GM19238 (cell line): ENCODE results near the gene ANAPC15.
"Not testable (repeated sequence)": the region's sequence is repeated elsewhere in the genome, so short reads cannot be mapped to it uniquely, and the experiment has no call there.

Source experiments
- DNase-seq: peaks from one replicate; pipeline ENCODE4 v3.0.0; 2011; ENCODE audit warnings: low spot score; ENCODE audit not compliant: insufficient read length

The ANAPC15 gene

DNA sequence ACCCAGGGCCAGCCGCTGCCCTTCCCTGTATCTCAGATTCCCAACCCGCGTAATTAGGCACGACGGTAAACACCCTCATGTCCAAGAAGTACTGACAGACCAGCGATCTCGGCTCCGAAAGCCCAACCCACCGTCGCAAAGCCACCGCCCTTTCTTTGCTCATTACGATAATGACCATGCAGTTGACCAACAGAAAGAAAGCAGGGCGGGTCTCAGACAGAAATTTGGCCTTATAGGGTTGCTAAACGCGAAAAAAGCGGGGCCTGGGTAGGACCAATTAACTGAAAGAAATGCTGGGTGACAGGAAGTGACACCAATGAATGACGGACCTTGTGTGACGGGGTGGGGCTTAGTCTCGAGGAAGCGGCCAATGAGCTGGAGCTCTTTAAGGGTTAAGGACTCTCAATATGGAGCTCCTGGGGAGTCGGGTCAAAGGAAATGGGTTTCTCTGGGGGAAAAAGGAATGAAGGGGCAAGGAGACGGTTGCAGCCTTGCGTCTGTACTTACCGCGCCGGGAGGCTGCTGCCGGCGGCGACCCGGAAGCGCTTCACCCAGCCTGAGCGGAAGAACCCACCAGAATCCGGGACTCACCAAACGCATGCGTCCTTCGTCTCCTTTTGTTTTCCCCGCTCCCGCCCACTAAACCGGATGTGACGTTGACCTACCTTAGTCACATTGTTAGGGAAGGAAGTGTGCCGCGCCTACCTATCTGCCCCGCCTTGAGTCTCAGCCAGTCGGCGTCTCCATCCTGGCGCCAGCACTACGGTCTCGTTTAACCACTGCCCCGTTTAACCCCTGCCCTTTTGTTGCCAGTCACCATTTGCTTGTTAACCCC, at the start of gene ANAPC15:
TSS of gene ANAPC15 (minus strand) at position 553 of the 835 bp plus-strand sequence. CDS start 1,419 bp downstream, outside the sequence.
- peak; percentile 83 for DNase-seq

- DNase-seq: no peak
Observed at GRCh38 chr11:72160319-72160718, 47.8 kb upstream of the ANAPC15 start.

- no peak for DNase-seq
Observed at GRCh38 chr11:72157131-72157530, 44.6 kb upstream of the ANAPC15 start.

DNA sequence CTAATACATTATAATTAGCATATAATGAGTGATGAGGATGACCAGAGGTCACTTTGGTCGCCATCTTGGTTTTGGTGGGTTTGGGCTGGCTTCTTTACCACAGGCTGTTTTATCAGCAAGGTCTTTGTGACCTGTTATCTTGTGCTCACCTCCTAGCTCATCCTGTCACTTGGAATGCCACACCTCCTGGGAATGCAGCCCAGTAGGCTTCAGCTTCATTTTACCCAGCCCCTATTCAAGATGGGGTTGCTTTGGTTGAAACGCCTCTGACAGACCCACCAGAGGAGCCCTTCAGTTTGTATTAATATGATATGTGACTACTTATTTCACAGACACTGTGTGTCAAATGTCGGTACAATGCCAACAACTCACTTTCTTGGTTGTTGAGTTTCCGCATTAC, 43.3 kb upstream of the ANAPC15 start:
- no peak for DNase-seq

DNA sequence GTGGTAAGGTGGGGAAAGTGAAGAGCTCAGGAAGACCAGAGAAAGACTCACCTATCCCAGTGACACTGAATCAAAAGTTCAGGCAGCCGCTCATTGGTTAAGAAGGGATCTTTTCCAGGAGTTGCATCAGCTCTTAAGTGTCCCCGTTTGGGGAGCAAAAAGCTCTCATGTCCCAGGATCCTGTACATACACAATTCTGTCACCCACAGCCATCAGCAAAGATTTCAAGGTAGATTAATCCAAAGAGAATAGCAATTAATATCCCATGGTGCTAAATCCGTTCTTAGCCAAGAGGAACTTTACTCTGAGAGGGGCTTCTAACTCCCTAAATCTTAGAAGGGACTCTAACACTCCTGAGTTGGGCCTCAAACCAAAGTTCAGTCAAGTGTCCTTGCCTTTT, 42.3 kb upstream of the ANAPC15 start:
- DNase-seq: no peak

GRCh38 chr11:72153874-72154273, 41.4 kb upstream of the ANAPC15 start:
- not testable (repeated sequence) for DNase-seq

DNA sequence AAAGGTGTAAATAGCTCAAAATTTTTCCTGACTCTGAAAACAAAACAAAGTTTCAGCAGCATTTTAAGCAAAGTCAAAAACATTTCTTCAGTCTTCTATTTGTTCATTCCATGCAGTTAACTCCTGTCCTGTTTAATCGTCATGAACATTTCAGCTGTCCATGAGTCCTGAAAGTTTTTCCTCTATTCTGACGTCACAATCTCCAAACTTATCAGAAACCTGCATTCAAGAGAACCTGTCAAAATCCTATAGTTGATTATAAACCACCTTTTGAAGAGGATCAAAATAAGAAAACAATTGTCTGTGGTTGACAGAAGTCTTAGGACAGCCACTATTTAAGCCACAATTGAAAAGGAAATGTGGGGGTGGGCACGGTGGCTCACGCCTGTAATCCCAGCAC, 38.4 kb upstream of the ANAPC15 start:
- no peak for DNase-seq

- no peak for DNase-seq
Observed at GRCh38 chr11:72146625-72147024, 34.1 kb upstream of the ANAPC15 start.

- no peak for DNase-seq
Observed at GRCh38 chr11:72144807-72145565, 32.5 kb upstream of the ANAPC15 start.

DNA sequence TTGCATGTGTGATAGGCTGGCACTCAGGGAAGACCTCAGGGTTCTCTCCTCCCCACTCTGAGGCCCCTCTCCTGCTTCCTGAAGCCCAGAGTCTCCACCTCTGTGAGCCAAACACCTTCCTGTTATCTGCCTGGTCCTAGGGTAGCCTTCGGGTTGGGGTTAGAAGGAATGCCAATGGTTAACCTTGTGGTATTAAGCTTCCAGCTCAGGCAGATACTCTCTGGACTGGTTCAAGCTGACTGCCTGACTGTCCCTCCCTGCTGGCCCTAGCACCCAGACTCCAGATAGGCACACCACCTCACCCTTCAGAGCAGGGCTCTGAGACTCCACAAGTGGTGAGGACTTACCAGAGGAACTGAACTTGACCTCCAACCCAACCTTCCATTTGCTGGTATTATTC, 30.0 kb upstream of the ANAPC15 start:
- DNase-seq: not testable (repeated sequence)

GRCh38 chr11:72142086-72142485, 29.6 kb upstream of the ANAPC15 start:
- DNase-seq: not testable (repeated sequence)

- no peak for DNase-seq
Observed at GRCh38 chr11:72141066-72141465, 28.6 kb upstream of the ANAPC15 start.

GRCh38 chr11:72140661-72141060, 28.2 kb upstream of the ANAPC15 start:
- no peak for DNase-seq

- no peak for DNase-seq
Observed at GRCh38 chr11:72139500-72139899, 27.0 kb upstream of the ANAPC15 start.

GRCh38 chr11:72138821-72139390, 26.4 kb upstream of the ANAPC15 start:
- no peak for DNase-seq

- DNase-seq: no peak
Observed at GRCh38 chr11:72136684-72137262, 24.3 kb upstream of the ANAPC15 start.

GRCh38 chr11:72135891-72136683, 23.6 kb upstream of the ANAPC15 start:
- no peak for DNase-seq

DNA sequence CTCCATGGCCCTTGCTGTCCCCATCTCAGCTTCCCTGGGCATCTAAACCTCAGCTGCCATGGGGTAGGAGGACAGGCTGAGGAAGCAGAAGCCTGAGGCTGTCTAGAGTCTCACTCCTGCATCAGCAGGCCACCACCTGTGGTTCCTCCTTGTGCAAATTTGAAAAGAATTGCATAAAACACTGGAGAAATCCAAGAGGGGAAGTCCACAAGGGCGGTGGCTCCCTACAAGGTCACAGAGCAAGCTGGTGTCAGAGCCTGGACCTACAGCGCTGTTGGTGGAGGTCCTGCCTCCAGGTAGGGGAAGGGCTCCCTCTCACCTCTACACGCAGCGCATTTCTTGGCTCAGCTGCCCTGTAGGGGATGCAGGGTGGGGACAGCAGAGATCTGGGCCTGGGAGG, 23.0 kb upstream of the ANAPC15 start, which contains the start of gene FOLR3:
TSS of gene FOLR3 (plus strand) at position 253 of the 400 bp plus-strand sequence. CDS start 228 bp downstream, outside the sequence.
- DNase-seq: not testable (repeated sequence)

DNA sequence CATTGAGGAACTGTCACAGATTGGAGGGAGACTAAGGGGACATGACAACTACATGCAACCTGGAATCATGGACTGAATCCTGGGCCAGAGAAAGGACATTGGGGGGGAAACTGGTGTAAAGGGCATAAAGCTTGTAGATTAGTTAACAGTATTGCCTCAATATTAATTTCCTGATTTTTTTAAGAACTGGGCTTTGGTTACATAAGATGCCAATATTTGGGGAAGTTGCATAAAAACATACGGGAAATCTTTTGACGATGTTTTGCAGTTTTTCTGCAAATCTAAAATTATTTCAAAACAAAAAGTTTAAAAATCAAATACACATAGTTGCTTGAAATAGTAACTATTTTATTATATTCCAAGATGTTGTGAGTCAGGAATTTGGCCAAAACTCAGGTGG, 20.2 kb upstream of the ANAPC15 start:
- DNase-seq: no peak

DNA sequence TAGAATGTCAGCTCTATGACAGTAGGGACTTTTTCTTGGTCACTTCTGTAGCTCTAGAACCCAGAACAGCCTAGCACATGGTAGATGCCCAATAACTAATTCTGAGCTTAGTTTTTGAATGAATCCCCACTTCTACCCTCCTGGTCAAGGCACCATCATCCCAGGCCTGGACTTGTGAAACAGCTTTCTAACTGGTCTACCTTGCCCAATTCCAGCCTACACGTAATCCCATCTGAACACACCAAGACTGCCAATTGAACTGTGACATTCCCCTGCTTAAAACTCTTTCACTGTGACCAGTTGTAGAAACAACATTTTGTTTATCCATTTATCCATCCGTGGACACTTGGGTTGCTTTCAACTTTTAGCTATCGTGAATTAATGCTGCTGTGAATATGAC, 16.9 kb upstream of the ANAPC15 start:
- no peak for DNase-seq

DNA sequence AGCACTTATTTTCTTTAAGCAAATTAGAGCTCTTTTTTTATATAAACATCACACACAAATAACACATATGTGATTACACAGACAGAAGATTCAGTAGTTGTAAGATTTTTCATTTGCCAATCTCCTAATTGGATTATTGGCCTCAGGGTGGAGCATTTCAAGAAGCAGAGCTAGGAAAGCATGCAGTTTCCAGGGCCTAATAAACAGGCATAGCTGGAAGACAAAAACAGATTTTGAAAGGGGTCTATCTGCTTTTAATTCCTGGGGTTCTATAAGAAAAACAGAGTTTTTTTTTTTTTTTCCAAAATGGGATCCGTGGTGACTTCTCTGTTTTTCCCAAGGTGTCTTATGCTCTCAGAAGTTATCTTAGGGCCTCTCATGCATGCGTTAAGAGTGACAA, 15.4 kb upstream of the ANAPC15 start:
- DNase-seq: no peak
